Endothelial cell (in vitro differentiated cells): ENCODE results near the gene U2SURP. TPM values are rescaled to one million over a fixed set of nuclear protein-coding genes. Genes with fewer than 3 reads are reported as not detected.

Experiments
- DNase-seq: peaks from one replicate; pipeline ENCODE4 v3.0.0; 2021; ENCODE audit warnings: low spot score
- H3K27ac Mint-ChIP-seq: one replicate; pipeline ENCODE4 v1.8.0; 2021; ENCODE audit warnings: mixed read lengths, inconsistent platforms; ENCODE audit not compliant: unreplicated experiment
- H3K27me3 Mint-ChIP-seq: one replicate; pipeline ENCODE4 v1.8.0; 2021; ENCODE audit warnings: mild to moderate bottlenecking, moderate library complexity, mixed read lengths, inconsistent platforms; ENCODE audit not compliant: unreplicated experiment
- H3K36me3 Mint-ChIP-seq: one replicate; pipeline ENCODE4 v1.8.0; 2021; ENCODE audit warnings: mild to moderate bottlenecking, low read depth, mixed read lengths, inconsistent platforms; ENCODE audit not compliant: unreplicated experiment
- H3K4me1 Mint-ChIP-seq: one replicate; pipeline ENCODE4 v1.8.0; 2021; ENCODE audit warnings: mild to moderate bottlenecking, mixed read lengths, inconsistent platforms; ENCODE audit not compliant: unreplicated experiment
- H3K4me3 Mint-ChIP-seq: one replicate; pipeline ENCODE4 v1.8.0; 2021; ENCODE audit warnings: mild to moderate bottlenecking, mixed read lengths, inconsistent platforms; ENCODE audit not compliant: unreplicated experiment
- H3K9me3 Mint-ChIP-seq: one replicate; pipeline ENCODE4 v1.8.0; 2021; ENCODE audit warnings: mixed read lengths, inconsistent platforms; ENCODE audit not compliant: unreplicated experiment
- long read RNA-seq: library from polyadenylated mRNA; unstranded; transcript quantifications from one replicate; pipeline ENCODE4 v2.0.0, GENCODE V29; 2020; ENCODE audit not compliant: unreplicated experiment
- total RNA-seq: library from RNA; stranded (reverse); fragmentation: NEBNext Ultra II Directional; extraction: Animal tissue kit (Norgen Biotek cat#: 25700); gene quantifications from one replicate; pipeline ENCODE4 v1.2.1, GENCODE V29; 2021; ENCODE audit not compliant: unreplicated experiment
- TF ChIP-seq, protein P1 (sequence below): fragments of 200-600 bp; sonication (generic); IDR thresholded peaks from one replicate; pipeline ENCODE4 v1.5.0; 2021; ENCODE audit warnings: antibody characterized with exemption; ENCODE audit not compliant: unreplicated experiment

The U2SURP gene
- 86.1 TPM for total RNA-seq
- long read RNA-seq, partial matches to known transcripts = 10 of 16 reads
- long read RNA-seq, other reads (novel, unspliced or antisense) = 3 of 16 reads

DNA sequence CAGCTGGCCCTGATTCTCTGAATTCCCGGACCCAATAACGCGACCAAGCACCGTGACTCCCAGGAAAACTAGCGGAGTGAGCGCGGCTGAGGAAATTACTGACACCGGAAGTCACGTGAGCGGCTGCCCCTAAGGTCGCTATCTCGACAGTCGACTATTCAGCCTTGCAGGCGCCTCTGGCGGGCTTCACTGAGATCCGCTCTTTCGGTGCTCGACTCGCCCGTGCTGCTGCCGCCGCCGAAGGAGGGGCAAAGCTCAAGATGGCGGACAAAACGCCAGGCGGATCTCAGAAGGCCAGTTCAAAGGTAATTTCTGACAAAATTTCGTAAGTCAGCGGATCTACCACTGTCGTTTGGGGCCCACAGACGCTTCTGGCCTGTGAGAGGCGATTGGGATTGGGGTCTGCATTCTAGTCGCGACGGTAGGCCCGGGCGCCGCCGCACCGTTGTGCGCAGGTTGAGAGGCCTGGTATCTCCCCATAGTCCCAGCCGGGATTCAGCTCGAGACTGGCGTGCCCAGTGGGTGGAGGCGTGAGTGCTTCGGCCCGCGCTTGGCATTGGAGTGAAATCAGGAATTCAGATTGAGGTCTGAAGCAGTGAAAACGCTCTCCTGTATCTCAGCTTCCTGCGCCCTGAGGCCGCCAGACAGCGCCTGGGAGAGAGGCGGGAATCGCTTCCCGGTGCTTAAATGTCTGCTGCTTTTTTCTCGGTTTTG, at the start of gene U2SURP:
U2SURP (plus strand) TSS at position 202 of the 714 bp plus-strand sequence; CDS start at position 261, 59 bp downstream.
- Mint-ChIP-seq H3K36me3 (peaks cover 6% of the 10 kb centered on the region), H3K27ac (peak within 1 kb of the TSS; percentile 99), H3K4me3 (peak within 1 kb of the TSS; percentile 99), H3K27me3 (peaks cover 7% of the 10 kb centered on the region), H3K9me3 (no peaks in the 10 kb centered on the region), H3K4me1 (peaks cover 22% of the 10 kb centered on the region)
- DNase-seq = peak; percentile 94
- TF ChIP-seq, protein P1, sequence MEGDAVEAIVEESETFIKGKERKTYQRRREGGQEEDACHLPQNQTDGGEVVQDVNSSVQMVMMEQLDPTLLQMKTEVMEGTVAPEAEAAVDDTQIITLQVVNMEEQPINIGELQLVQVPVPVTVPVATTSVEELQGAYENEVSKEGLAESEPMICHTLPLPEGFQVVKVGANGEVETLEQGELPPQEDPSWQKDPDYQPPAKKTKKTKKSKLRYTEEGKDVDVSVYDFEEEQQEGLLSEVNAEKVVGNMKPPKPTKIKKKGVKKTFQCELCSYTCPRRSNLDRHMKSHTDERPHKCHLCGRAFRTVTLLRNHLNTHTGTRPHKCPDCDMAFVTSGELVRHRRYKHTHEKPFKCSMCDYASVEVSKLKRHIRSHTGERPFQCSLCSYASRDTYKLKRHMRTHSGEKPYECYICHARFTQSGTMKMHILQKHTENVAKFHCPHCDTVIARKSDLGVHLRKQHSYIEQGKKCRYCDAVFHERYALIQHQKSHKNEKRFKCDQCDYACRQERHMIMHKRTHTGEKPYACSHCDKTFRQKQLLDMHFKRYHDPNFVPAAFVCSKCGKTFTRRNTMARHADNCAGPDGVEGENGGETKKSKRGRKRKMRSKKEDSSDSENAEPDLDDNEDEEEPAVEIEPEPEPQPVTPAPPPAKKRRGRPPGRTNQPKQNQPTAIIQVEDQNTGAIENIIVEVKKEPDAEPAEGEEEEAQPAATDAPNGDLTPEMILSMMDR = no peak

DNA sequence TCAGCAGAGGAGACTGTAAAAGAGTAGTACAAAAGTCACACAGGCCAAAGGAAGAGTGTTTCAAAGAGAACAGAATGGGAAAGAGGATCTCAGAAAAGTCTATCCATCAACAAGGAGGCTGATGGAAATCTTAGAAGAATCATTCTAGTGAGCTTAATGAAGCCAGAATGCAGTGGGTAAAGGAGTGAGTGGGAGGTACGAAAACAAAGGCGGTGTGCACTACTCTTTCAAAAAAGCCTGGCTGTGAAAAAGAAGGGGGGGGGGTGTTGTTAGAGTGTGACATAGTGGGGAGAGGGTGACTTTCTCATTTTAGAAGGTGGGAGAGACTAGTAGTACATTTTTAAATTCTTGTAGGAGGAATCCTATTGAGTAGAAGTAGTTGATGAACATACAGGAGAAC, 49.6 kb upstream of the U2SURP start:
- no peak for DNase-seq
- TF ChIP-seq, protein P1 = no peak
- H3K36me3 Mint-ChIP-seq = no peaks in the 10 kb centered on the region
- peaks cover 10% of the 10 kb centered on the region for H3K4me1 Mint-ChIP-seq
- H3K4me3 Mint-ChIP-seq = no peak overlapping the region
- peaks cover 1% of the 10 kb centered on the region for H3K27me3 Mint-ChIP-seq
- H3K27ac Mint-ChIP-seq = no peak overlapping the region
- no peaks in the 10 kb centered on the region for H3K9me3 Mint-ChIP-seq

DNA sequence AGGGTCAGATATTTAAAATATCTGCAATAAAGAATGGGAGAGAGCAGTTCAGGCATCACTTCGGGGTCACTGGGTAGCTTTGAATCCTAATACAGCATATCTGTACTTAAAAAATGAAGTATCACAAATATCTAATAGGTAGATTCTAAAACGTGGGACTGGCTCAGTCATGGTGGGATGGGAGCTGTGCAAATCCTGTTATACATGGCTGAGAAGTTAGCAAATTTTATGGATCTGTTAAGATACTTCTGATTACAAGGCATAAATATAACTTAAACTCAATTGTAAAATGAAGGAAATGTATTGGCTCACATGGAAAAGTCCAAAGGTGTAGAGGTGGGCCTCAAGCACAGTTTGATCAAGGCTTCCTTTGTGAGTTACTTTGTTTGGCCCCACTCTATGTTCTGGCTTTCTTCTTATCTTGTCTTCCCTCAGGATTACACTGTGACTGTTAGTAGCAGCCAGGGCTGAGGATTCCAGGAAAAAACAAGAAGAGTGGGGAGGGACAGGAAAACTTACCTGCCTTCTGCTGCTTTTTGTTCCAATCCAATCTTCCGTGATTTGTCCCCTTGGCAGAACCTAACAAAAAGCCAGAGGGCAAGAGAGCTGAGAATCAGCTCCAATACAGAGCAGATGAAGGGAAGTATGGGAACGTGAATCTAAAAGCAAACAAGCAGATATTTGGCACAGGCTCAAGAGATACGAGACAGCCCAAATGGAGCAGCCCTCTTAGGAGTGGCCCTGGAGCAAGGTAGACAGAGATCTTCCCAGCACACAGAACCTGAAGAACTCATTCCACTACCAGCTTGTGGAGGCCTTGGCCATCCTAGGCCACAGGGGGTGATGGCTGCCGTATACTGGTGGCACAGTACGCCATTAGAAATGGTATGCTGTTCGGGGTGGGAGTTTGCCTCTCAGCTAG, 48.8 kb upstream of the U2SURP start:
- TF ChIP-seq, protein P1 = no peak
- no peaks in the 10 kb centered on the region for H3K9me3 Mint-ChIP-seq
- H3K27ac Mint-ChIP-seq = no peak overlapping the region
- H3K36me3 Mint-ChIP-seq = no peaks in the 10 kb centered on the region
- no peak for DNase-seq
- no peak overlapping the region for H3K4me3 Mint-ChIP-seq
- peaks cover 1% of the 10 kb centered on the region for H3K27me3 Mint-ChIP-seq
- peaks cover 10% of the 10 kb centered on the region for H3K4me1 Mint-ChIP-seq

DNA sequence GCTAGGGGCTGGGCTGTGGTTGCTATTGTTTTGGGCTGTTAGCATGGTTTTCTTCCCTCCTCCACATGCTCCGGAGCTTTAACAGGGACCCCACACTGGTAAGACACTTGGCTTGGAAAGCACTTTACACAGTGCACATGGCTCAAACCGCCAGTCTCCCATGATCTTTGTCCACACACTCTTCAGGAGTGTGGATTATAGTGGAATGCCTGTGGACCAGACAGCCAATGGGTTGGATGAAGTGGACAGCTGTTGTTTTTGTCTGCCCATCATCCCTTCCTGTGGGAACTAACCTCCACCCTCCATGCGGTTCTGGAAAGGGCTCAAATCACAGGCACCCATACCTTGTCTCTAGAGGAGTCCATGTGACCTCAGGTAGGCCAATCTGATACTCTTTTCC, 47.9 kb upstream of the U2SURP start:
- TF ChIP-seq, protein P1 = no peak
- Mint-ChIP-seq H3K27me3 (peaks cover 1% of the 10 kb centered on the region), H3K4me1 (peaks cover 10% of the 10 kb centered on the region), H3K27ac (no peak overlapping the region), H3K9me3 (no peaks in the 10 kb centered on the region), H3K36me3 (no peaks in the 10 kb centered on the region), H3K4me3 (no peak overlapping the region)
- DNase-seq = no peak
